Stomach (tissue), 9 donors: ENCODE data around the gene PRXL2A. TPM values are rescaled to one million over a fixed set of nuclear protein-coding genes. Genes with fewer than 3 reads are reported as not detected.

Source experiments
- DNase-seq, 2 donors: peaks; one replicate each; pipeline versions ENCODE4 v3.0.0 to v3.0.0-alpha.2; 2013 to 2019
- H3K27ac ChIP-seq, 5 donors: fragments of 200-600 bp in 4 of 5; sonication (generic) in 4 of 5; one replicate each; pipeline ENCODE4 v1.5.1; 2013 to 2019; ENCODE audit warnings: mild to moderate bottlenecking in 1 of 5, moderate library complexity in 1 of 5
- H3K27me3 ChIP-seq, 3 donors: fragments of 200-600 bp; sonication (generic); one replicate each; pipeline ENCODE4 v1.5.1; 2017 to 2019; ENCODE audit warnings: mixed run types in 1 of 3
- H3K36me3 ChIP-seq, 4 donors: fragments of 200-600 bp; sonication (generic); 1 replicate in 3 of 4; 2 replicates in 1 of 4; pipeline ENCODE4 v1.5.1; 2016 to 2019
- H3K4me1 ChIP-seq, 4 donors: fragments of 200-600 bp; sonication (generic); one replicate each; pipeline ENCODE4 v1.5.1; 2016 to 2019
- H3K4me3 ChIP-seq, 4 donors: fragments of 200-600 bp; sonication (generic) in 3 of 4; one replicate each; pipeline ENCODE4 v1.5.1; 2016 to 2019; ENCODE audit warnings: mild to moderate bottlenecking in 1 of 4
- H3K9me3 ChIP-seq, 4 donors: fragments of 200-600 bp; sonication (generic); one replicate each; pipeline ENCODE4 v1.5.1; 2016 to 2019
- EP300 ChIP-seq: sonication (generic); formaldehyde crosslinking; IDR thresholded peaks from one replicate; pipeline ENCODE4 v1.6.1; 2017; ENCODE audit warnings: antibody characterized with exemption
- POLR2A ChIP-seq, 4 donors: fragments of 450-650 bp; IDR thresholded peaks; one replicate each; pipeline ENCODE4 v1.6.1; 2016; ENCODE audit warnings: antibody characterized with exemption in 4 of 4, control low read depth in 2 of 4, mild to moderate bottlenecking in 1 of 4, moderate library complexity in 1 of 4
- POLR2AphosphoS5 ChIP-seq, 3 donors: sonication (generic); formaldehyde crosslinking; IDR thresholded peaks; one replicate each; pipeline ENCODE4 v1.6.1; 2016; ENCODE audit warnings: antibody characterized with exemption in 3 of 3
- whole genome bisulfite sequencing, 5 donors: extraction: QIAGEN DNeasy Blood & Tissue Kit in 3 of 5; methylation state at CpG; one replicate each; pipeline versions ENCODE4 v1.1.5 to v1.1.7; 2013 to 2018; 5-methylcytosine and 5-hydroxymethylcytosine counted together
- intact Hi-C: fragments of 100-400 bp; cut with DNase I; formaldehyde crosslinking; loops from one replicate; pipeline ENCODE4 v1.15.1; 2023; ENCODE audit warnings: low total_unique reads
- polyA plus RNA-seq, 3 donors: library from polyadenylated mRNA; stranded (reverse); fragments of 200-250 nt; gene quantifications; one replicate each; pipeline ENCODE4 v1.2.3, GENCODE V29; 2013
- total RNA-seq, 5 donors: library from RNA; depleted of rRNA; stranded (reverse); fragments of >200 nt; gene quantifications; one replicate each; pipeline versions ENCODE4 v1.1.0 to v1.2.3, GENCODE V29; 2014 to 2016
- TF ChIP-seq, protein P1 (sequence below), 7 experiments: fragments of 450-650 bp in 4 of 7; fragments of 200-600 bp in 3 of 7; sonication (generic) in 3 of 7; IDR thresholded peaks; one replicate each; pipeline ENCODE4 v1.5.1; 2016 to 2019; ENCODE audit warnings: antibody characterized with exemption in 7 of 7, control low read depth in 2 of 7, mild to moderate bottlenecking in 1 of 7
- donor health status: healthy with polysubstance abuse.
- donor health status: Bipolar disorder and iron deficiency.
- donor health status: healthy.

Gene PRXL2A
- total and polyA plus RNA-seq, 8 donors: 6.7 to 56.8 (median 17.8) TPM

- peak overlapping the region in 2 of 5 donors; percentile 8 to 26 for H3K27ac ChIP-seq
- intact Hi-C loops: no loop called here
- WGBS, 5 donors: 74 to 86% (median 83%) methylated on average over 5 of the region's 5 CpGs
These were observed 2.3 kb downstream of the PRXL2A start for GRCh38 chr10:80410578-80411145.

GRCh38 chr10:80411267-80411668 lies 2.9 kb downstream of the PRXL2A start:
- no peak overlapping the region for H3K4me3 ChIP-seq
- H3K27ac ChIP-seq: peak overlapping the region in 2 of 5 donors; percentile 8 to 16
- peak; percentile 43 to 50 for DNase-seq
- H3K4me1 ChIP-seq: peaks cover 8 to 86% (median 63%) of the 10 kb centered on the region in 4 donors
- peaks cover 0 to 14% (median 0%) of the 10 kb centered on the region in 3 donors for H3K27me3 ChIP-seq
- intact Hi-C loops: no loop called here
- no peak for TF ChIP-seq EP300
- H3K36me3 ChIP-seq: no peaks in the 10 kb centered on the region
- WGBS, 5 donors: 51 to 68% (median 59%) methylated on average over 2 of the region's 2 CpGs; no CpG with 5 or more reads in 1 of the 5 donors
- H3K9me3 ChIP-seq: no peaks in the 10 kb centered on the region

More at GRCh38 chr10:80410578-80411145, 2.3 kb downstream of the PRXL2A start:
- TF ChIP-seq POLR2A (IDR thresholded peaks at IDR 0.05): no peak
- TF ChIP-seq POLR2AphosphoS5 (IDR thresholded peaks at IDR 0.05): no peak
- TF ChIP-seq, protein P1, sequence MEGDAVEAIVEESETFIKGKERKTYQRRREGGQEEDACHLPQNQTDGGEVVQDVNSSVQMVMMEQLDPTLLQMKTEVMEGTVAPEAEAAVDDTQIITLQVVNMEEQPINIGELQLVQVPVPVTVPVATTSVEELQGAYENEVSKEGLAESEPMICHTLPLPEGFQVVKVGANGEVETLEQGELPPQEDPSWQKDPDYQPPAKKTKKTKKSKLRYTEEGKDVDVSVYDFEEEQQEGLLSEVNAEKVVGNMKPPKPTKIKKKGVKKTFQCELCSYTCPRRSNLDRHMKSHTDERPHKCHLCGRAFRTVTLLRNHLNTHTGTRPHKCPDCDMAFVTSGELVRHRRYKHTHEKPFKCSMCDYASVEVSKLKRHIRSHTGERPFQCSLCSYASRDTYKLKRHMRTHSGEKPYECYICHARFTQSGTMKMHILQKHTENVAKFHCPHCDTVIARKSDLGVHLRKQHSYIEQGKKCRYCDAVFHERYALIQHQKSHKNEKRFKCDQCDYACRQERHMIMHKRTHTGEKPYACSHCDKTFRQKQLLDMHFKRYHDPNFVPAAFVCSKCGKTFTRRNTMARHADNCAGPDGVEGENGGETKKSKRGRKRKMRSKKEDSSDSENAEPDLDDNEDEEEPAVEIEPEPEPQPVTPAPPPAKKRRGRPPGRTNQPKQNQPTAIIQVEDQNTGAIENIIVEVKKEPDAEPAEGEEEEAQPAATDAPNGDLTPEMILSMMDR (IDR thresholded peaks at IDR 0.05): no peak
- no peak for TF ChIP-seq EP300
- Histone ChIP-seq H3K4me3 (no peak overlapping the region), H3K9me3 (no peaks in the 10 kb centered on the region), H3K36me3 (no peaks in the 10 kb centered on the region), H3K27me3 (peaks cover 0 to 14% (median 0%) of the 10 kb centered on the region in 3 donors), H3K4me1 (peaks cover 8 to 80% (median 58%) of the 10 kb centered on the region in 4 donors)
- DNase-seq: peak in 1 of 2 donors; percentile 36

DNA sequence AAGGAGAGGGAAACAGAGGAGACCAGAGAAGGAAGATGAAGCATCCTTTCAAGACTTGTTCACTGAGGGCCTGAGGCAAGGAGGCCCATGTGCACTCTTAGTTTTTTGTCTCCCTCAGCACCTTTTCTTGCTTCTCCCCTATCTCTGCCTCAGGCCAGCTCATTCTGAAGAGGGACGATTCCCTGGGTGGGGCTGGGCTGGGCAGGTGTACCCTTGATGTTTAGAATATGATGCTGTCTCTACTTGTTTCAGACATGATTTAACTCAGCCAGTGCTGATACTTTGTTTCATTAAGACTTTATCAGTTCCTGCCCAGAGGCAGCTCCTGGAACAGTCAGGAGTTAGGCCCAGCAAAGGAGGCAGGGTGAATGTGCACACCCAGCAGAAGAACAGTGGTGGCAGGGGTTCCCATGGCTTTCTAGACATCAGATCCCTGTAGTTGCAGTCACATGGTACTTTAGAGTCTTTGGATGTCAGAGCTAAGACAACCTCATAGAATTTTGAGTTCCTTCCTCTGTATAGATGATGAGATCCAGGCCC lies 3.4 kb downstream of the PRXL2A start:
- intact Hi-C loops: no loop called here
- Histone ChIP-seq H3K4me3 (no peak overlapping the region), H3K27ac (peak overlapping the region in 2 of 5 donors; percentile 8 to 16), H3K36me3 (no peaks in the 10 kb centered on the region), H3K4me1 (peaks cover 8 to 91% (median 68%) of the 10 kb centered on the region in 4 donors), H3K27me3 (peaks cover 0 to 14% (median 0%) of the 10 kb centered on the region in 3 donors), H3K9me3 (no peaks in the 10 kb centered on the region)
- no peak for TF ChIP-seq EP300
- TF ChIP-seq, protein P1 (IDR thresholded peaks at IDR 0.05): no peak
- no peak for TF ChIP-seq POLR2A (IDR thresholded peaks at IDR 0.05)
- no peak for TF ChIP-seq POLR2AphosphoS5 (IDR thresholded peaks at IDR 0.05)
- 75 to 94% (median 89%) methylated on average over 1 of the region's 1 CpG for WGBS, 5 donors
- DNase-seq: no peak

DNA sequence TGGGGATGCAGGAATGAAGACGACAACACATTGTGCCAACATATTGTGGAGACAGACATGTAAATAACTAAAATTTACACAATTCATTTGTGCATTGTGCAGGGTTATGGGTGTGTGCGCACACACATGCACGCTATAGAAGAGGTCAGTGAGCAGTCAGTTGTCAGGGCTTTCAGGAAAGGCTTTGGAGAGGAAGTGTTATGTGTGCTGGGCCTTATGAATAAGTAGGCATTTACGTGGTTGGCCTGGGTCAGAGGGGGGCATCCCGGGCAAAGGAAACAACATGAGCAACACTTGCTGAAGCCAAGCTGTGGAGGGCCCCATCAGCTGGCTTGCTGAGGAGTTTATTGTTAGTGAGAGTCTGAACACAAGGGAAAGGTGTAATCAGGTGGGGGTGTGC lies 4.1 kb downstream of the PRXL2A start:
- peak overlapping the region in 2 of 5 donors; percentile 38 to 70 for H3K27ac ChIP-seq
- peak in 1 of 2 donors; percentile 49 for DNase-seq
- no peaks in the 10 kb centered on the region for H3K36me3 ChIP-seq
- no peak overlapping the region for H3K4me3 ChIP-seq
- H3K27me3 ChIP-seq: peaks cover 0 to 14% (median 0%) of the 10 kb centered on the region in 3 donors
- peaks cover 8 to 89% (median 69%) of the 10 kb centered on the region in 4 donors for H3K4me1 ChIP-seq
- WGBS, 5 donors: 81 to 89% (median 84%) methylated on average over 5 of the region's 5 CpGs
- TF ChIP-seq POLR2A (IDR thresholded peaks at IDR 0.05) (no peak), POLR2AphosphoS5 (IDR thresholded peaks at IDR 0.05) (no peak), EP300 (no peak)
- TF ChIP-seq, protein P1 (IDR thresholded peaks at IDR 0.05): no peak
- intact Hi-C loops: no loop called here
- H3K9me3 ChIP-seq: no peaks in the 10 kb centered on the region
